IPS-NIHi7 (cell line): Measurements from ENCODE around the gene RAB20.
A peak's percentile ranks its signal among the peaks of the same experiment; 100 is the strongest.
"Not testable (repeated sequence)": the region's sequence is repeated elsewhere in the genome, so short reads cannot be mapped to it uniquely, and the experiment has no call there.

Experiments
- DNase-seq: peaks from one replicate; pipeline ENCODE4 v3.0.0; 2012; ENCODE audit warnings: mixed read lengths; ENCODE audit errors: extremely low spot score

Gene RAB20

GRCh38 chr13:110492679-110493593 lies 68.6 kb downstream of the RAB20 start:
- DNase-seq, result no peak

- no peak for DNase-seq
Observed at GRCh38 chr13:110491869-110492678, 69.4 kb downstream of the RAB20 start.

GRCh38 chr13:110490009-110490770 lies 71.3 kb downstream of the RAB20 start:
- no peak for DNase-seq

GRCh38 chr13:110486880-110487279 lies 74.6 kb downstream of the RAB20 start:
- not testable (repeated sequence) for DNase-seq

- peak; percentile 38 for DNase-seq
Observed at GRCh38 chr13:110486061-110486715, 75.3 kb downstream of the RAB20 start.

GRCh38 chr13:110485604-110486003 lies 75.9 kb downstream of the RAB20 start:
- DNase-seq, result peak; percentile 96

GRCh38 chr13:110484290-110485048 lies 77.1 kb downstream of the RAB20 start:
- DNase-seq, result no peak

GRCh38 chr13:110483386-110483968 lies 78.0 kb downstream of the RAB20 start:
- DNase-seq, result no peak

GRCh38 chr13:110480161-110480560 lies 81.4 kb downstream of the RAB20 start:
- DNase-seq, result no peak

GRCh38 chr13:110479648-110480047 lies 81.9 kb downstream of the RAB20 start:
- no peak for DNase-seq

GRCh38 chr13:110479215-110479545 lies 82.3 kb downstream of the RAB20 start:
- no peak for DNase-seq

GRCh38 chr13:110478405-110479214 lies 82.9 kb downstream of the RAB20 start:
- no peak for DNase-seq

GRCh38 chr13:110477706-110478245 lies 83.7 kb downstream of the RAB20 start:
- no peak for DNase-seq

- DNase-seq, result no peak
Observed at GRCh38 chr13:110476220-110476617, 85.3 kb downstream of the RAB20 start.

GRCh38 chr13:110475550-110476219 lies 85.8 kb downstream of the RAB20 start:
- DNase-seq, result no peak

- no peak for DNase-seq
Observed at GRCh38 chr13:110475117-110475516, 86.4 kb downstream of the RAB20 start.

GRCh38 chr13:110474713-110475112 lies 86.8 kb downstream of the RAB20 start:
- DNase-seq, result no peak
